ENCODE measurements around the gene FAM131C.

- TF ChIP-seq CTCF (conservative IDR thresholded peaks at IDR 0.05) (peak; percentile 94), EZH2 (IDR thresholded peaks at IDR 0.05; ENCODE audit: low read depth) (no peak)
Observed at GRCh38 chr1:16082283-16083038, 9.0 kb upstream of the FAM131C start.
